ENCODE results near the gene CDH4. TPM values are rescaled to one million over a fixed set of nuclear protein-coding genes. Genes with fewer than 3 reads are reported as not detected.
A peak's percentile ranks its signal among the peaks of the same experiment; 100 is the strongest.

Gene CDH4
- total RNA-seq: 0.48 to 1.1 TPM (median 0.99 TPM) in 3 replicates
- long read RNA-seq, partial matches to known transcripts: 2 of 2 reads
- long read RNA-seq, other reads (novel, unspliced or antisense): 0 of 2 reads

DNA sequence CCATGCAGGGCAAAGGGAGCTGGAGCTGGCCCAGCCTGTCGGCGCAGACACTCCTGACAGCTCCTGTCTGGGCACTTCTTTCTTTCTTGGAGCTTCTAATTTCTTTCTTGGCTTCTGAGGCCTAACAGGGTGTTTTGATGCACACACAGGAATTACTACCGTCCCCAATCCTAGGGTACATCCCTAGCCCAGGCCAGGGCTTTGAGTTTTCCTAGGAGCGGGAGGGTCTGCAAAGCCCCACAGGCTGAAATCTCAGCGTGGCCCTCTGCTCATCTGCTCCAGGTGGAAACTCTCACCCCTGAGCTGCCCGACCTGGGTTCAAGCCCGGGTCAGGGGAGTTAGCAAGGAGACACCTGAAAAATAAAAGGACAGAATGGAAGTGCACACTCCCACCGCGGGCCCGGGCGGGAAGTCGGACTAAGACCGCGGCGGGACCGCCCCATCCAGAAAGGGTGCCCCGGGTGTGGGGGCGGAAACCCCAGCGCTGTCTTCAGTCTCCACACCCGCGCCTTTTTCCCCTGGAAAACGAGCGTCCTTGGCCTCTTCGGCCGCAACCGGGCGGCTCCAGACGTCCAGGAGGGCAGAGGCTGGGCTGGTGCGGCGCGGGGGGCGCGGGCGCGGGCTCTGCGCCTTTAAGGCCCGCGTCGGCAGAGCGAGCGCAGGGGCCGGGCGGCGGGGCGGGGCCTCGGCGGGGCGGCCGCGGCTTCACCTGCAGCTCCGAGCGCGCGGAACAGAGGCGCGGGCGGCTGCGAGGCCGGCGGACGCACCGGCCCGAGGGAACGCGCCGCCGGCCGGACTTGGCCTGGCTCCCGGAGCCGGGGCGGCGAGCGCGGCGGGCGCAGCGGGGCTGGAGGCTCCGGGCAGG is at the start of gene CDH4:
TSS of gene CDH4 (plus strand) at position 733 of the 865 bp plus-strand sequence.
- TF ChIP-seq, protein P1, sequence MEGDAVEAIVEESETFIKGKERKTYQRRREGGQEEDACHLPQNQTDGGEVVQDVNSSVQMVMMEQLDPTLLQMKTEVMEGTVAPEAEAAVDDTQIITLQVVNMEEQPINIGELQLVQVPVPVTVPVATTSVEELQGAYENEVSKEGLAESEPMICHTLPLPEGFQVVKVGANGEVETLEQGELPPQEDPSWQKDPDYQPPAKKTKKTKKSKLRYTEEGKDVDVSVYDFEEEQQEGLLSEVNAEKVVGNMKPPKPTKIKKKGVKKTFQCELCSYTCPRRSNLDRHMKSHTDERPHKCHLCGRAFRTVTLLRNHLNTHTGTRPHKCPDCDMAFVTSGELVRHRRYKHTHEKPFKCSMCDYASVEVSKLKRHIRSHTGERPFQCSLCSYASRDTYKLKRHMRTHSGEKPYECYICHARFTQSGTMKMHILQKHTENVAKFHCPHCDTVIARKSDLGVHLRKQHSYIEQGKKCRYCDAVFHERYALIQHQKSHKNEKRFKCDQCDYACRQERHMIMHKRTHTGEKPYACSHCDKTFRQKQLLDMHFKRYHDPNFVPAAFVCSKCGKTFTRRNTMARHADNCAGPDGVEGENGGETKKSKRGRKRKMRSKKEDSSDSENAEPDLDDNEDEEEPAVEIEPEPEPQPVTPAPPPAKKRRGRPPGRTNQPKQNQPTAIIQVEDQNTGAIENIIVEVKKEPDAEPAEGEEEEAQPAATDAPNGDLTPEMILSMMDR (IDR thresholded peaks at IDR 0.05): no peak
- no peaks in the 10 kb centered on the region for H3K9me3 Mint-ChIP-seq (ENCODE audit: low read depth)
- no peak for DNase-seq (ENCODE audit: low spot score)
- H3K4me1 Mint-ChIP-seq (ENCODE audit: low read depth): peaks cover 9% of the 10 kb centered on the region
- no peaks in the 10 kb centered on the region for H3K36me3 Mint-ChIP-seq (ENCODE audit: low read depth)
- H3K4me3 Mint-ChIP-seq (ENCODE audit: unreplicated experiment): peak within 1 kb of the TSS; percentile 54
- peaks cover 39% of the 10 kb centered on the region for H3K27me3 Mint-ChIP-seq (ENCODE audit: low read depth)
- H3K27ac Mint-ChIP-seq (ENCODE audit: unreplicated experiment): no peak within 1 kb of the TSS

- Mint-ChIP-seq H3K9me3 (ENCODE audit: low read depth) (peaks cover 18% of the 10 kb centered on the region), H3K36me3 (ENCODE audit: low read depth) (peaks cover 8% of the 10 kb centered on the region), H3K27me3 (ENCODE audit: low read depth) (peaks cover 19% of the 10 kb centered on the region), H3K4me1 (ENCODE audit: low read depth) (no peaks in the 10 kb centered on the region), H3K27ac (ENCODE audit: unreplicated experiment) (no peak overlapping the region), H3K4me3 (ENCODE audit: unreplicated experiment) (no peak overlapping the region)
- no peak for DNase-seq (ENCODE audit: low spot score)
- TF ChIP-seq, protein P1 (IDR thresholded peaks at IDR 0.05): no peak
Observed at GRCh38 chr20:61203320-61203719, 48.7 kb upstream of the CDH4 start.

- Mint-ChIP-seq H3K4me1 (ENCODE audit: low read depth) (no peaks in the 10 kb centered on the region), H3K27me3 (ENCODE audit: low read depth) (peaks cover 13% of the 10 kb centered on the region)
Observed at GRCh38 chr20:61204206-61204605, 47.9 kb upstream of the CDH4 start.

GRCh38 chr20:61205769-61206168 is 46.3 kb upstream of the CDH4 start:
- H3K27ac Mint-ChIP-seq (ENCODE audit: unreplicated experiment): no peak overlapping the region
- H3K4me3 Mint-ChIP-seq (ENCODE audit: unreplicated experiment): no peak overlapping the region
- no peaks in the 10 kb centered on the region for H3K4me1 Mint-ChIP-seq (ENCODE audit: low read depth)
- H3K9me3 Mint-ChIP-seq (ENCODE audit: low read depth): peaks cover 10% of the 10 kb centered on the region
- no peak for DNase-seq (ENCODE audit: low spot score)
- H3K36me3 Mint-ChIP-seq (ENCODE audit: low read depth): peaks cover 5% of the 10 kb centered on the region
- TF ChIP-seq, protein P1 (IDR thresholded peaks at IDR 0.05): no peak
- H3K27me3 Mint-ChIP-seq (ENCODE audit: low read depth): peaks cover 13% of the 10 kb centered on the region

More at GRCh38 chr20:61204206-61204605, 47.9 kb upstream of the CDH4 start:
- TF ChIP-seq, protein P1 (IDR thresholded peaks at IDR 0.05): no peak
- Mint-ChIP-seq H3K36me3 (ENCODE audit: low read depth) (peaks cover 6% of the 10 kb centered on the region), H3K27ac (ENCODE audit: unreplicated experiment) (no peak overlapping the region), H3K9me3 (ENCODE audit: low read depth) (peaks cover 18% of the 10 kb centered on the region), H3K4me3 (ENCODE audit: unreplicated experiment) (no peak overlapping the region)
- no peak for DNase-seq (ENCODE audit: low spot score)

DNA sequence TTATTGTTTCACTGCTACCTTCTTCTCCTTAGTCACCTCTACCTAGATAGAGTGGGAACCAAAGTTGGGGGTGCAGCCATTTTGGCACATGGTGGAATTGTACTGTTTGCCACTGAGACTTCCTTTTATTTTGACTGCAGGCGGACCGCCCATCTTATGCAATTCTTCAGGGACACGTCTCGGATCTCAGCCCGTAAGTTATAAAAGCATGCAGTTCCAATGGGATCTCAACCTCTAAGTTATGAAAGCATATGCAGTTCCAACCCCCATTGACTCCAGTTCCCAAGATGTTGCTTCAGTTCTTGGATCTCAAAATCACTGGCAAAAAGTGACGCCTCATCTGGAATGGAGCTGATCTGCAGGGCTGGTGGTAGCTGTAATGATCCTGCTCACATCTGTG is 41.2 kb upstream of the CDH4 start:
- H3K36me3 Mint-ChIP-seq (ENCODE audit: low read depth): no peaks in the 10 kb centered on the region
- H3K27ac Mint-ChIP-seq (ENCODE audit: unreplicated experiment): no peak overlapping the region
- TF ChIP-seq, protein P1 (IDR thresholded peaks at IDR 0.05): no peak
- H3K4me3 Mint-ChIP-seq (ENCODE audit: unreplicated experiment): no peak overlapping the region
- H3K4me1 Mint-ChIP-seq (ENCODE audit: low read depth): no peaks in the 10 kb centered on the region
- H3K9me3 Mint-ChIP-seq (ENCODE audit: low read depth): no peaks in the 10 kb centered on the region
- no peak for DNase-seq (ENCODE audit: low spot score)
- no peaks in the 10 kb centered on the region for H3K27me3 Mint-ChIP-seq (ENCODE audit: low read depth)
